SJCRH30 (cell line): ENCODE measurements around the gene MOB3C. TPM values are rescaled to one million over a fixed set of nuclear protein-coding genes. Genes with fewer than 3 reads are reported as not detected.

Source experiments
- DNase-seq, 2 experiments: peaks; one replicate each; pipeline ENCODE4 v3.0.0-alpha.2; 2015 to 2020
- H3K27ac ChIP-seq: fragments of 250-450 bp; sonication (Bioruptor Pico); 2 replicates; pipeline ENCODE4 v1.5.1; 2020; ENCODE audit warnings: mild to moderate bottlenecking, moderate library complexity
- H3K27me3 ChIP-seq: fragments of 250-450 bp; sonication (Bioruptor Pico); 2 replicates; pipeline ENCODE4 v1.5.1; 2020; ENCODE audit warnings: mild to moderate bottlenecking, moderate library complexity
- H3K36me3 ChIP-seq: fragments of 250-450 bp; sonication (Bioruptor Pico); 2 replicates; pipeline ENCODE4 v1.5.1; 2020; ENCODE audit warnings: mild to moderate bottlenecking, moderate library complexity
- H3K4me1 ChIP-seq: fragments of 250-450 bp; sonication (Bioruptor Pico); 2 replicates; pipeline ENCODE4 v1.5.1; 2020; ENCODE audit warnings: mild to moderate bottlenecking, moderate library complexity
- H3K4me3 ChIP-seq: fragments of 250-450 bp; sonication (Bioruptor Pico); 2 replicates; pipeline ENCODE4 v1.5.1; 2020; ENCODE audit warnings: mild to moderate bottlenecking, moderate library complexity
- H3K9me3 ChIP-seq: fragments of 250-450 bp; sonication (Bioruptor Pico); replicated peaks from 2 replicates; pipeline ENCODE4 v1.5.1; 2020; ENCODE audit warnings: mild to moderate bottlenecking, moderate library complexity
- total RNA-seq: library from RNA; depleted of rRNA; stranded (reverse); fragments of >200 nt; shearing (Covaris generic); gene quantifications from 2 replicates; pipeline ENCODE4 v1.2.3, GENCODE V29; 2014

Gene MOB3C
- total RNA-seq, 1 experiment from 2014 or later = 4.3 TPM

- H3K27ac ChIP-seq = no peak overlapping the region
- H3K4me1 ChIP-seq = no peaks in the 10 kb centered on the region
- no peak for DNase-seq
- no peaks in the 10 kb centered on the region for H3K27me3 ChIP-seq
- H3K36me3 ChIP-seq = peaks cover 6% of the 10 kb centered on the region; the same call in 1 of the 2 replicates
- no peak overlapping the region for H3K4me3 ChIP-seq
- H3K9me3 ChIP-seq = no peaks in the 10 kb centered on the region
These were observed 33.6 kb downstream of the MOB3C start for GRCh38 chr1:46582972-46583371.

GRCh38 chr1:46581681-46582455, 34.7 kb downstream of the MOB3C start:
- H3K27me3 ChIP-seq = no peaks in the 10 kb centered on the region
- H3K4me3 ChIP-seq = no peak overlapping the region
- no peaks in the 10 kb centered on the region for H3K9me3 ChIP-seq
- no peak overlapping the region for H3K27ac ChIP-seq
- no peaks in the 10 kb centered on the region for H3K4me1 ChIP-seq
- DNase-seq = no peak
- H3K36me3 ChIP-seq = peaks cover 6% of the 10 kb centered on the region; the same call in 1 of the 2 replicates

GRCh38 chr1:46580140-46580903, 36.3 kb downstream of the MOB3C start:
- Histone ChIP-seq H3K27me3 (no peaks in the 10 kb centered on the region), H3K4me1 (no peaks in the 10 kb centered on the region), H3K27ac (no peak overlapping the region), H3K36me3 (peaks cover 6% of the 10 kb centered on the region; the same call in 1 of the 2 replicates), H3K4me3 (no peak overlapping the region), H3K9me3 (no peaks in the 10 kb centered on the region)
- DNase-seq = no peak

- peaks cover 6% of the 10 kb centered on the region; the same call in 1 of the 2 replicates for H3K36me3 ChIP-seq
- no peaks in the 10 kb centered on the region for H3K9me3 ChIP-seq
- DNase-seq = no peak
These were observed 38.9 kb downstream of the MOB3C start for GRCh38 chr1:46577671-46578070.

GRCh38 chr1:46576596-46576995, 40.0 kb downstream of the MOB3C start:
- no peaks in the 10 kb centered on the region for H3K9me3 ChIP-seq
- H3K4me3 ChIP-seq = no peak overlapping the region
- no peaks in the 10 kb centered on the region for H3K4me1 ChIP-seq
- DNase-seq = no peak
- H3K36me3 ChIP-seq = peaks cover 6% of the 10 kb centered on the region; the same call in 1 of the 2 replicates
- no peak overlapping the region for H3K27ac ChIP-seq
- H3K27me3 ChIP-seq = no peaks in the 10 kb centered on the region

More at GRCh38 chr1:46577671-46578070, 38.9 kb downstream of the MOB3C start:
- no peaks in the 10 kb centered on the region for H3K4me1 ChIP-seq
- H3K27me3 ChIP-seq = no peaks in the 10 kb centered on the region
- no peak overlapping the region for H3K4me3 ChIP-seq
- H3K27ac ChIP-seq = no peak overlapping the region

- no peak overlapping the region for H3K4me3 ChIP-seq
These were observed 40.8 kb downstream of the MOB3C start for GRCh38 chr1:46575778-46576177.

GRCh38 chr1:46575300-46575699, 41.3 kb downstream of the MOB3C start:
- Histone ChIP-seq H3K27ac (no peak overlapping the region), H3K4me1 (no peaks in the 10 kb centered on the region), H3K36me3 (peaks cover 5% of the 10 kb centered on the region; the same call in 1 of the 2 replicates), H3K27me3 (no peaks in the 10 kb centered on the region), H3K4me3 (no peak overlapping the region), H3K9me3 (no peaks in the 10 kb centered on the region)
- DNase-seq = no peak

More at GRCh38 chr1:46575778-46576177, 40.8 kb downstream of the MOB3C start:
- DNase-seq = no peak
- Histone ChIP-seq H3K9me3 (no peaks in the 10 kb centered on the region), H3K27me3 (no peaks in the 10 kb centered on the region), H3K27ac (no peak overlapping the region), H3K4me1 (no peaks in the 10 kb centered on the region), H3K36me3 (peaks cover 6% of the 10 kb centered on the region; the same call in 1 of the 2 replicates)

- Histone ChIP-seq H3K36me3 (no peaks in the 10 kb centered on the region), H3K4me3 (no peak overlapping the region), H3K4me1 (no peaks in the 10 kb centered on the region), H3K9me3 (no peaks in the 10 kb centered on the region), H3K27ac (no peak overlapping the region), H3K27me3 (no peaks in the 10 kb centered on the region)
- no peak for DNase-seq
These were observed 44.9 kb downstream of the MOB3C start for GRCh38 chr1:46571691-46572225.

GRCh38 chr1:46569884-46570725, 46.5 kb downstream of the MOB3C start:
- no peak overlapping the region for H3K27ac ChIP-seq
- H3K4me3 ChIP-seq = no peak overlapping the region
- H3K27me3 ChIP-seq = no peaks in the 10 kb centered on the region
- DNase-seq = no peak
- H3K4me1 ChIP-seq = no peaks in the 10 kb centered on the region
- no peaks in the 10 kb centered on the region for H3K36me3 ChIP-seq
- H3K9me3 ChIP-seq = no peaks in the 10 kb centered on the region

- Histone ChIP-seq H3K4me3 (no peak overlapping the region), H3K9me3 (no peaks in the 10 kb centered on the region), H3K4me1 (no peaks in the 10 kb centered on the region), H3K27ac (no peak overlapping the region), H3K36me3 (no peaks in the 10 kb centered on the region), H3K27me3 (no peaks in the 10 kb centered on the region)
- DNase-seq = no peak
These were observed 47.5 kb downstream of the MOB3C start for GRCh38 chr1:46569116-46569515.

GRCh38 chr1:46568461-46568891, 48.1 kb downstream of the MOB3C start:
- Histone ChIP-seq H3K4me3 (no peak overlapping the region), H3K9me3 (no peaks in the 10 kb centered on the region), H3K36me3 (no peaks in the 10 kb centered on the region), H3K27ac (no peak overlapping the region), H3K4me1 (no peaks in the 10 kb centered on the region), H3K27me3 (no peaks in the 10 kb centered on the region)
- DNase-seq = no peak

- DNase-seq = no peak
- Histone ChIP-seq H3K9me3 (no peaks in the 10 kb centered on the region), H3K4me3 (no peak overlapping the region), H3K4me1 (no peaks in the 10 kb centered on the region), H3K27me3 (no peaks in the 10 kb centered on the region), H3K36me3 (no peaks in the 10 kb centered on the region), H3K27ac (no peak overlapping the region)
These were observed 53.3 kb downstream of the MOB3C start for GRCh38 chr1:46563341-46563740.

- Histone ChIP-seq H3K4me3 (no peak overlapping the region), H3K27me3 (no peaks in the 10 kb centered on the region), H3K27ac (no peak overlapping the region), H3K4me1 (no peaks in the 10 kb centered on the region), H3K36me3 (no peaks in the 10 kb centered on the region), H3K9me3 (no peaks in the 10 kb centered on the region)
- DNase-seq = no peak
These were observed 54.1 kb downstream of the MOB3C start for GRCh38 chr1:46562498-46562897.

GRCh38 chr1:46558966-46559365, 57.6 kb downstream of the MOB3C start:
- Histone ChIP-seq H3K9me3 (no peaks in the 10 kb centered on the region), H3K36me3 (no peaks in the 10 kb centered on the region), H3K4me3 (no peak overlapping the region), H3K4me1 (no peaks in the 10 kb centered on the region), H3K27ac (no peak overlapping the region), H3K27me3 (no peaks in the 10 kb centered on the region)
- DNase-seq = no peak
